HL-60 (cell line): ENCODE results near the gene RPL39L.

Source experiments
- DNase-seq, 2 experiments: peaks; one replicate each; pipeline ENCODE4 v3.0.0-alpha.2; 2010 to 2020; ENCODE audit warnings: low read depth in 1 of 2, low spot score in 1 of 2
- H3K27ac ChIP-seq: fragments of 250-450 bp; sonication (Bioruptor Pico); replicated peaks from 2 replicates; pipeline ENCODE4 v1.5.1; 2020; ENCODE audit warnings: mild to moderate bottlenecking, moderate library complexity
- H3K27me3 ChIP-seq: fragments of 250-450 bp; sonication (Bioruptor Pico); 2 replicates; pipeline ENCODE4 v1.5.1; 2021; ENCODE audit warnings: mild to moderate bottlenecking, moderate library complexity; ENCODE audit not compliant: insufficient read depth, poor library complexity, severe bottlenecking
- H3K4me3 ChIP-seq: replicated peaks from 2 replicates; pipeline ENCODE4 v1.5.1; 2011; ENCODE audit warnings: mild to moderate bottlenecking, control low read depth, low read length; ENCODE audit not compliant: insufficient read depth
- CTCF ChIP-seq: IDR thresholded peaks from one replicate; pipeline ENCODE4 v1.5.1; 2011; ENCODE audit warnings: low read length, control low read depth, inconsistent platforms; ENCODE audit not compliant: insufficient read depth
- GABPA ChIP-seq: IDR thresholded peaks from 2 replicates; pipeline ENCODE4 v1.6.1; 2012; ENCODE audit warnings: low read depth
- POLR2AphosphoS5 ChIP-seq: IDR thresholded peaks from 2 replicates; pipeline ENCODE4 v1.6.1; 2012; ENCODE audit warnings: low read depth
- REST ChIP-seq: IDR thresholded peaks from 2 replicates; pipeline ENCODE4 v1.6.1; 2012; ENCODE audit warnings: low read depth; ENCODE audit not compliant: insufficient replicate concordance
- SPI1 ChIP-seq: IDR thresholded peaks from 2 replicates; pipeline ENCODE4 v1.6.1; 2012; ENCODE audit warnings: low read depth, mild to moderate bottlenecking, borderline replicate concordance

RPL39L gene

GRCh38 chr3:187130346-187131066 lies 8.8 kb downstream of the RPL39L start:
- TF ChIP-seq CTCF (no peak), GABPA (no peak), POLR2AphosphoS5 (no peak), REST (no peak), SPI1 (no peak)
- no peaks in the 10 kb centered on the region for H3K27me3 ChIP-seq
- H3K4me3 ChIP-seq: no peak overlapping the region
- no peak for DNase-seq
- no peak overlapping the region for H3K27ac ChIP-seq

- Histone ChIP-seq H3K27me3 (no peaks in the 10 kb centered on the region), H3K27ac (no peak overlapping the region), H3K4me3 (no peak overlapping the region)
- no peak for DNase-seq
- TF ChIP-seq SPI1 (no peak), CTCF (no peak), REST (no peak), GABPA (no peak), POLR2AphosphoS5 (no peak)
Measured at GRCh38 chr3:187125319-187126031, 13.8 kb downstream of the RPL39L start.

- H3K4me3 ChIP-seq: no peak overlapping the region
- TF ChIP-seq REST: no peak
- TF ChIP-seq GABPA: no peak
- TF ChIP-seq SPI1: no peak
- TF ChIP-seq CTCF: no peak
- TF ChIP-seq POLR2AphosphoS5: no peak
- DNase-seq: no peak
Measured at GRCh38 chr3:187122261-187122660, 17.0 kb downstream of the RPL39L start.

More at GRCh38 chr3:187122261-187122660, 17.0 kb downstream of the RPL39L start:
- H3K27ac ChIP-seq: no peak overlapping the region
- H3K27me3 ChIP-seq: peaks cover 2% of the 10 kb centered on the region
